ENCODE measurements around the gene MAGEA9B.
"Not testable (repeated sequence)": the region's sequence is repeated elsewhere in the genome, so short reads cannot be mapped to it uniquely, and the experiment has no call there.

Gene MAGEA9B, protein sequence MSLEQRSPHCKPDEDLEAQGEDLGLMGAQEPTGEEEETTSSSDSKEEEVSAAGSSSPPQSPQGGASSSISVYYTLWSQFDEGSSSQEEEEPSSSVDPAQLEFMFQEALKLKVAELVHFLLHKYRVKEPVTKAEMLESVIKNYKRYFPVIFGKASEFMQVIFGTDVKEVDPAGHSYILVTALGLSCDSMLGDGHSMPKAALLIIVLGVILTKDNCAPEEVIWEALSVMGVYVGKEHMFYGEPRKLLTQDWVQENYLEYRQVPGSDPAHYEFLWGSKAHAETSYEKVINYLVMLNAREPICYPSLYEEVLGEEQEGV

DNA sequence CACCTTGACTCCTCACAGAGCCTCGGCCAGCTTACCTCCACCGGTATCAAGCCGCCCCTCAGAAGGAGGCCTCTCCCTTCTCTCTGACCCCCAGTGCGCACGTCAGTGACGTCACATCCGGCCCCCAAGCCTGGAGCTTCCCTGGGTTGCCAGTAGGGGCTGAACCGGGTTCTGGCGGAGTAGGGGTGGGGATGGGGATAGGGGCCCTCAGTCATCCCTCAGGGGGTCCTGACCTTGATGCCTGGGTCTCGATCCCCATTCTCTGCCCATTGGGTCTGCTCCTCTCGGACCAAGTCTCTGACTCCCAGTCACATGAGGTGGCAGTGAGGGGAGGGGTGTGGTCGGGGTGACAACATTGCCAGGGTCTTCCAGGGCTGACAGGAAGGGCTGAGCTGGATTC lies at the start of gene MAGEA9B:
TSS of gene MAGEA9B (minus strand) at position 101 of the 400 bp plus-strand sequence. CDS start 4,280 bp downstream, outside the sequence.
- DNase-seq (ENCODE audit: low spot score): not testable (repeated sequence)

DNA sequence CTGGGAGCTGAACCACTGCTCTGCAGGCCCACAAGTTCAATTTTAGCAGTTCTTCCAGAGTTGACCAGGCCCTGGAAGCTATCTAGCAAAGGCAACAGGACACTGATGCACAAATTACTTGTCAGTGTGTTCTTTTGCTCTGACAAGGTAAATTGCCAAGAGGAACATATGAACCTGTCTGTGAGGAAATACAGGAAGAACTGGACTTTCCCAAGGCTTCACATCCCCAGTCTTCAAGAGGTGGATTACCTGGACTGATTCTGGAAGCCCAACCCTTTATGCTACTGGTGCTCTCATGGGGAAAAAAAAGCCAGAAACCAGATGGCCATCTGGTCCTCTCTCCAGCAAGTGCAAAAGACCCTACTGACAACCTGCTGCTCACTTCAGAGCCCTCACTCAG lies 46.3 kb upstream of the MAGEA9B start:
- DNase-seq (ENCODE audit: low spot score): no peak

DNA sequence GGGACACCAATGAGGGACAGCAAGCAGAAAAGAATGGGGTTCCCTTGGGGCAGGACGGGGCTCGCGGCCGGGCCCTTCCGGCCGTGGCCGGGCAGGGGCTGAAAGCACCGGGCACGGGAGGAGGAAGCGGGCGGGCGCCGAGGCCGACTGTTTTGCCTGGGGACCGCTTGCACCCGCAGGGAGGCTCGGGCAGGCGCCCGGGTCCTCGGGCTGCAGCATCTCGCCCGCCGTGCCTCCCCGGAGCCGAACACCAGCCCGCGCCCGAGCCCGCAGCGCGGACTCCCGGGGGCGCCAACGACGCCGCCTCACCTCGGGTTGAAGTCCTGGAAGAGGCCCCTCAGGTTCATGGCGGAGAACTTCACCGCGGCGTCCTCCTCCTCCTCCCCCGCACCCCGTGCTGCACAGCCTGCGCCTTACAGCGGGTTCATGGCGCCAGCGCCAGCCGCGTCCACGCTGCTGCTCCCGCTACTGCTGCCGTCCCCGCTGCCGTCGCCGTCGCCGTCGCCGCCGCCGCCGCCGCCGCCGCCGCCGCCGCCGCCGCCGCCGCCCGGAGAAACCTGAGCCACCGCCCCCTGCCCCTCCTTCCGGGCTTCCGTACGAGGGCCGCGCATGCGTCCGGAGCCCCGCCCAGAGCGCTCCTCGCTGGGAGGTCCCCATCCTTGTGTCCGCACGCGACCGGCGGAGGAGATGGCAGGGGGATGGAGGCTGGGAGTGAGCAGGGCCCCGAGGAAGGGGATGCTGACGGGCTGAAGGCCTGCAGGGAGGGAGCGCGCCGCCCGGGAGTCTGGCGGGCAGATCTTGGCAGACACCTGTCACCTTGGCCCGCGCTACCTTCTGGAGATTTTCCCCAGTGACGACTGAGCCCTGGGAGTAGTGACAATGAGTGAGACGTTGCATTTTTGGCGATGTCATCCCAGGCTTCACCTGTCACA lies 44.2 kb upstream of the MAGEA9B start, which contains the start of gene TMEM185A:
TSS of gene TMEM185A (minus strand) at position 559 of the 932 bp plus-strand sequence. CDS start at position 347, 212 bp downstream.
- DNase-seq (ENCODE audit: low spot score): peak; percentile 77

DNA sequence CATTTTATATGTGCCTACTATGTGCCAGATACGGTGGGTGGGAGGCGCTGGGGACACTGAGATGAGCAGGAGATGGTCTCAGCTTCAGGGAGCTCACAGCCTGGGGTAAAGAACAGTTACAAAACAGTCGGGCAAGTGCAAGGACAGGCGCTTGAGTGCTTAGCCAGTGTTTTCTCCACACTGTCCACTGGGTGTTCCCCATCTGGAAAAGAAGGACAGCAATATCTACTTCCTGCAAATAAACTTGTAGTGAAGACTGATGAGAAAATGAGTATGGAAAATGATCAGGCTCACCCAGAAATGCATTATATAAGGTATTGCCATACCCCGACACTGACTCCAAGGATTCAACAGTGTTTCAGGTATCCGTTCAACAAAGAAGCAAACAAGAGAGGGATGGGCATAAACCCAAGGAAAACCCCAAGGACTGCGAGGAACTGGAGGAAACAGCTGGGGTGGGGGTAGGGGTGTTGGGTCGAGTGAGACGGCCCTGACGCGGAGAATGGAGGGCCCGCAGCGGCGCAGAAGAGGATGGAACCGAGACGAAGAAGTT lies 43.5 kb upstream of the MAGEA9B start:
- no peak for DNase-seq (ENCODE audit: low spot score)

DNA sequence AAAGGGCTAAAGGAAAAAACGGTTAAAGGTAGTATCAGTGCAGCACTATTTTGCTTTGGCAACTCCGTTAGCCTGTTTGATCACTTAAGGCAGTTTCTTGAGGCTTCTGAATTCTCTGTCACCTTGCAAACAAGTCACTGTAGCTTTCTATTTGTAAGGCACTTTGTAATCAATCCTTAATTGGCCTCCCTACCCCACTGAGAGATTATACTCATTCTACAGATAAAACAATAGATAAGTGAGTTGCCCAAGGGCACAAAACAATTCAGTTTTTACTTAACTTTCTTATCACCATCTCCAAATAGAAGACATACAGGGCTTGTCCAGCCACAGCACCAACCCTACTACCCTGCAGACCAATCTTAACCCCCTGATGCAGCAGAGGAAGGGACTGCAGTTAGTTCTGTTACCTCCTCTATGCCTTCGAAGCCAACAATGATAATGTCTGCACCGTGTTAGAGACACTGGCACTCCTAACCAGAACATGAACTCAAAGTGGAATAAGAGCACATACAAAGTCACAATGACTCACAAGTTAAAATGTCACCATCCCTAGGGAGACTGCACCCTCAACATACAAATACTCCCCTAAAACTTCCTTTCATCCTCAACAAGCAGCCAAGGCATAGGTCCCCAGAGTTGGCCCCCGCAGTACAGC lies 42.6 kb upstream of the MAGEA9B start:
- DNase-seq (ENCODE audit: low spot score): no peak

DNA sequence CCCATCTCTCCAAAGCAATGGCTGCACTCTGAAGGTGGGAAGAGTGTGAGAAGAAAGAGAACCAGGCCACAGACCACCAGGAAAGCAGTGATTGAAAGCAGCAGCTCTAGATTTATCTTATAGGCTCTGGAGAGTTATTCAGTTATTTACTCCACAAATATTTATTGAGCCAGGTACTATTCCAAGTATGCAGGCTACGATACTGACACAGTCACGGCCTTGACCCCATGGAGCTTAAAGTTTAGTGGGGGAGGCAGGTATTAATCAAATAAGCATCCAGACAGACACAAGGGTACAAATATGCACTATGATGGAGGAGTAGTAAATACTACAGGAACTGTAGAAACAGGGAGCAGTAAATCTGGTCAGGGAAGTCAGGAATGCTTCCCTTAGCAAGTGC lies 41.5 kb upstream of the MAGEA9B start:
- DNase-seq (ENCODE audit: low spot score): no peak

DNA sequence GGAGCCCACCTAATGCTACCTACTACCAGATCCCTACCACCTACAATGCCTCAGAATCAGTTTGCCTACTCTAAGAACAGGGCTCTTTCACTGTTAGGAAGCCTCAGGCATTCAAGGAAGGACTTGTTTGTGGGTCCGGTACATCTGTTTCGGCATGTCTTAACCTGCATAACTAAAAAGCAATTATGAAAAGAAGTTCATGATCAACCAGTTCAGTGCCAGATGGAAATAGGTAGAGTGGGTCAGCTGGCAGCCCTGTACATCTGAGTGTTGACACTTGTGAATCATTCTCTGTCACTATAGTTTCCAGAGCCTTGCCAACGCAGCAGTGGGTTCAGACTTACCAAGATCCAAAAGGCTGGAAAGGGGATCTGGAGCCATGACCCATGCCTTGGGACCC lies 41.0 kb upstream of the MAGEA9B start:
- no peak for DNase-seq (ENCODE audit: low spot score)

DNA sequence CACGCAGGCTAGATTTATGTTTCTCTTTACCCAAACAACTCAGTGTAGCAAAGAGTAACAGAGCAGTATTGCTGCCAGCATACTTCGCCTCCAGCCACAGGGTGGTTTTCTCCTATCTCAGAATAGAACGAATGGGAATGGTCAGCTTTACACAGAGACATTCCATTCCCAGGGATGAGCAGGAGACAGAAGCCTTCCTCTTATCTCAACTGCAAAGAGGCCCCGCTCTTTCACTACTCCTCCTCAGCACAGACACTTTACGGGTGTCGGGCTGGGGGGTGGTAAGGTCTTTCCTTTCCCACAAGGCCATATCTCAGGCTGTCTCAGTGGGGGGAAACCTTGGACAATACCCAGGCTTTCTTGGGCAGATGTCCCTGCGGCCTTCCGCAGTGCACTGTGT lies 39.6 kb upstream of the MAGEA9B start:
- not testable (repeated sequence) for DNase-seq (ENCODE audit: low spot score)

DNA sequence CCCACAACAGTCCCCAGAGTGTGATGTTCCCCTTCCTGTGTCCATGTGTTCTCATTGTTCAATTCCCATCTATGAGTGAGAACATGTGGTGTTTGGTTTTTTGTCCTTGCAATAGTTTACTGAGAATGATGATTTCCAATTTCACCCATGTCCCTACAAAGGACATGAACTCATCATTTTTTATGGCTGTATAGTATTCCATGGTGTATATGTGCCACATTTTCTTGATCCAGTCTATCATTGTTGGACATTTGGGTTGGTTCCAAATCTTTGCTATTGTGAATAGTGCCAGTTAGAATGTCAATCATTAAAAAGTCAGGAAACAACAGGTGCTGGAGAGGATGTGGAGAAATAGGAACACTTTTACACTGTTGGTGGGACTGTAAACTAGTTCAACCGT lies 32.4 kb upstream of the MAGEA9B start:
- DNase-seq (ENCODE audit: low spot score): not testable (repeated sequence)

DNA sequence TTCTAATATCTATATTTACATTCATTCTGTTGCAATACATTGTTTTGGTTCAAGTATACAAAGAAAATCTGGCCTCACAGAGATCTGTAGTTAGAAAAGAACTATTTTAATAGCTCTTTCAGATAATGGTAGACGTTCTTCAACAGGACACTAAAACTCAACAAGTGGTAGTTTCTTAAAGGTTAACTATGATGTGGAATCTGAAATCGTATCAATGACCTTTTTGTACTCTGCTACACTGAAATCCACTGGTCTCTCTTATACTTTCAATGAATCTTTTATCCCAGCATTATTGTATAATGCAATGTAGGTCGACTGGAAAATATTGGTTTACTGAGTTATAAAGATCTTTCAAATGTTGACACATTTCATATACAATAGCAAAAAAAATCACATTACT lies 31.6 kb upstream of the MAGEA9B start:
- no peak for DNase-seq (ENCODE audit: low spot score)

DNA sequence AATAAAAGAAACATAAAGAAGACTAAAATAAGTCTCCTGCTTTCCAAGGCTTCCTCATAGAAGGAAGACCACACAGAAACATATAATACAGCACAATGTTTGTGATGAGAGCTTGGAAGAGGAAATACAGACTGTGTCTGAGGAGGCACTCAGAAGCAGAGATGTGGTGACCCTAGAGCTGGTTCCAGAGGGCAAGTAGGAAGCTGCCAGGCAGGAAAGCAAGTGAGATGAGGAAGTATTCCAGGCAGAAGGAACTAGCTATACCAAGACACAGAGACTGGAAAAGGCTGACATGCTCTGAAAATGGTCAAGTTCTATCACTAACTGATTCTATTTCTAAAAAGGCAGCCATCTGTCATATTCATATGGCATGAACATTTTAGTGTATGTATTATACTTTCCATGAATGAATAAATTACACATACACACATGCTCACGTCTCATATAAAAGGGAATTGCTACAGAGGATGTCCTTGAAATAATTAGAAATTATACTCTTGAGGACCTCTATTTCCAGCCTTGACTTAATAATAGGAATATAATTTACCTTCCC lies 24.4 kb upstream of the MAGEA9B start:
- no peak for DNase-seq (ENCODE audit: low spot score)

DNA sequence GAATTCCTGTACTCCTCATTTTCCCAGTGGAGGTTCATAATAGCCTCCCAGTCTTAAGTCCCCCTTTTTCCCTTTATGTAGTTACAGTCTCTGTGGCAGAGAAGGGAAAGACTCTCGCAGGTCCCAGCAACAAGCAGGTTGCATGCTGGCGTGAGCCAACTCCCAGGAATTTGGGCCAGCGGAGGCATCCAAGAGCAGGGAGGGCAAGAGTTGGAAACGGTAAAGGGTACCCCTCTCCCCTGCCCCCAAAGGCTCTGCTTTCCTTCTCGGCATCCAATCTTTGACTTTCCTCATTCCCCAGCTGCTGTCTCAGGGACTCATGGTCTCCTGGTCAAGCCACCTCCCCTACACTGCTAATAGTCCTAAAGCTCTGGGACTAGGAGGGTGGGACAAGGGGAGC lies 23.3 kb upstream of the MAGEA9B start:
- no peak for DNase-seq (ENCODE audit: low spot score)

DNA sequence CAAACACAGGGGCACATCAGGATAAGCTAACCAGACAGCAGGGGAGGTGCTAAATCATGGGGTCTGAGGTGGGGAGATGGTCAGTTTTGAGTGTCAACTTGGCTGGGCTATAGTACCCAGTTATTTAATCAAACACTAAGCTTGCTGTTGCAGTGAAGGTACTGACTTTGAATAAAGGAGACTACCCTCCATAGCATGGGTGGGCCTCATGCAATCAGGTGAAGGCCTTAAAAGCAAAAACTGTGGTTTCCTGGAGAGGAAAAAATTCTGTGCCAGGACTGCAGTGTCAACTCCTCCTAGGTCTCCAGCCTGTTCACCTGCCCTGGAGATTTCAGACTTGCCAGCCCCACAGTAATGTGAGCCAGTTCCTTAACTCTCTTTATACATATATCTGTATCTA lies 20.4 kb upstream of the MAGEA9B start:
- DNase-seq (ENCODE audit: low spot score): no peak

DNA sequence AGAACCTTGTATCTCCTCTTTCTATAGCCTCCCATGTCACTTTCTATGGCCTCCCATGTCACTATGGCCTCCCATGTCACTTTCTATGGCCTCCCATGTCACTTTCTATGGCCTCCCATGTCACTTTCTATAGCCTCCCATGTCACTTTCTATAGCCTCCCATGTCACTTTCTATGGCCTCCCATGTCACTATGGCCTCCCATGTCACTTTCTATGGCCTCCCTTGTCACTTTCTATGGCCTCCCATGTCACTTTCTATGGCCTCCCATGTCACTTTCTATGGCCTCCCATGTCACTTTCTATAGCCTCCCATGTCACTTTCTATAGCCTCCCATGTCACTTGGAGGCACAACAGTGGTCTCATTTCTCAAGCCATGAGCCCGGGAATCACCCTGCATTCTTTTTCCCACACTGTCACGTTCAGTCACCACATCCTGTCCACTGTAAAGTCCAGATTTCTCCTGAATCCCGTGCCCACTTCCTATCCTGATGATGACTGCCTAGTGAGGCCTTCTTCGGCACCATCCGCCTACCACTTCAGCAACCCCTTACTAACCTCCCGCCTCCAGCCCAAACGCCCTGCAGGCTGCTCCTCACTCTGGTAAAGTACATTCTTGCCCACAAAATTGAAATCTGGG lies 18.1 kb upstream of the MAGEA9B start:
- DNase-seq (ENCODE audit: low spot score): not testable (repeated sequence)

DNA sequence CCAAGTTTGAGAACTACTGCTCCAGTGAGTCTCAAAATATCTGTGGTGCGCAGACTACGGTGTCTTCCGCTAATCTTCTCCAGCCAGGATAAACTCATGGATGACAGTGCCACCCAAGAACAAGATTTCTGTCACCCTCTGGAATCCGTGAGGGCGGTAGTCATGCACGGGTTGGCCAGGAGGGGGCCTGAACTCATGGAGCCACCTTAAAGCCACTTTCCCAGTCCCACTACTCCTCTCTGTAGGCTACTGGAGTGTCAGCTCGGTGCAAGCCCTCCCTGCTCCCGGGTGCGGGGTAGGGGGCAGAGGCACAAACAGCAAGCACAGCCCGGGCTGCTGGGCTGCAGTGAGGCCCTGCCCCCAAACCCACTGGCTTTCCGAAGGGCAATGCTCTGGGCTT lies 11.3 kb upstream of the MAGEA9B start:
- not testable (repeated sequence) for DNase-seq (ENCODE audit: low spot score)

DNA sequence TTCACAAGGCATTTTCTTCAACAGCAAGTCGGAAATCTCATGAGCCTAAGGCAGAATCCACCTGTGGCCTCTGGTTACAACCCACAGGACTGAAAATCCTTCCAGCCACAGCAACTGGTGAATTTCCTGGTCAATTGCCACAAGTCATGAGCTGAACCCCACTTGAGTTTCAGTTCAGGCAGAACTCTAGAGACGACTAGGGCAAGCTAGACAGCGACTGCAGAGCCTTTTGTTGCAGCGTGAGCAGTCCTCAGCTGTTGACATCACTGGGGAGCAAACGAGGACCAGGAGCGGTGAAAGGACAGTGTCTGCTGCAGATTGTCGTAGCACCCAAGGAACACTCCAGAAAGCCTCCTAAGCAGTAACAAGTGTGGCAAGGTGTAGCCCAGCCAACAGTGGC lies 8.7 kb upstream of the MAGEA9B start:
- not testable (repeated sequence) for DNase-seq (ENCODE audit: low spot score)

DNA sequence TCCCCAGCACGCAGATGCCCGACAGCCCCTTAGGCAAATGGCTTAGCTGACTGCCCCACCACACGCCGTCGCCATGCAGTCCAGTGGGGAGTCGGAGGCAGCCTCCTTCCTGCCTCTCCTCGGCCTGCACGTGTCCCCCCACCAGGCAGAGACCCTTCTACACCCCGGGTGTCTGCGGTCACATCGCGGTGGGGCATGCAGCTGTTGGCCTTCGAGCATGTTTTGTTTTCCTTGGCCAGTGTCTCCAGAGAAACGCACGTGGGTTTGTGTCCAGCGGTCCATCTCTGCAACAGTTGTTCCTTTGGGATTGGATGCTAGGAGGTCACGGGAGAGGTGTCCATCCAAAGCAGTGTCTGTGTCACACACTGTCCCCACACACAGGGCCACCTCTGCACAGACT lies 8.0 kb upstream of the MAGEA9B start, which contains the start of gene HSFX2:
TSS of gene HSFX2 (minus strand) at position 101 of the 400 bp plus-strand sequence. CDS start 614 bp downstream, outside the sequence.
- DNase-seq (ENCODE audit: low spot score): not testable (repeated sequence)

DNA sequence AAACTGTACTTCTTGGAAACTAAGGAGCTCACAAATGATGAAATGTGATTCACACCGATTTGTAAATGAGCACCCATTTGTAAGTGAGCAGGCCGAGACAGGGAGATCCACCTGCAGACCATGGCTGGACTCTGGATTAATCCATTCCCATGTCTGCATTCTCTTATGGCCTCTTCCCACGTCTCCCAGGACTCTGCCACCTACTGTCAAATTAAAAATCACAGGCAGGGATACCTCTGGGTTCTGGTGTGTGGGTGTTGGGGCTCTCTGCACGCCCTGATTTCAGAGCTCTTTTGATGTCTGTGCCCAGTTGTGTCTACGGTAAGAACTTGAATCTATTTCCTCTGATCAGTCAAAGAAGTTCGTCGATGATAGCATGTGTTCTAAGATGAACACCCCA lies 3.7 kb upstream of the MAGEA9B start:
- not testable (repeated sequence) for DNase-seq (ENCODE audit: low spot score)

DNA sequence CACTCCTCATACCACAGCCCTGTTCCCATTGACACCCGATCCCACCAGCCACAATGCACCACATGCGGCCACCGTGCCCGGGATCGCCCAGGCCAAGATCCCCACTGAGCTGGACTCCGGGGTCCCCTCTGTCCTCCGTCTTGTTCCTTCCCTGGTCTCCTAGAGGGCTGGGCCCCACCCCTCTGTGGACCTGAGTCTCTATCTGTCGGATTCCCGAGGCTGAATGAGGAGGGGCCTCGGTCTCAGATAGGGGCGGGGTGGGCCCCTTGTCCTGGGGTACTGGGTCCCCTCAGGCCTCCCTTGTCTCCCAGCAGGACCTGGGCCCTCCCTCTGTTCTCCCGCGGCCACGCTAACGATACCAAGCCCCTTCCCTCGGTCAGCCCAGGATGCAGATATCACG lies 1.6 kb downstream of the MAGEA9B start:
- not testable (repeated sequence) for DNase-seq (ENCODE audit: low spot score)

DNA sequence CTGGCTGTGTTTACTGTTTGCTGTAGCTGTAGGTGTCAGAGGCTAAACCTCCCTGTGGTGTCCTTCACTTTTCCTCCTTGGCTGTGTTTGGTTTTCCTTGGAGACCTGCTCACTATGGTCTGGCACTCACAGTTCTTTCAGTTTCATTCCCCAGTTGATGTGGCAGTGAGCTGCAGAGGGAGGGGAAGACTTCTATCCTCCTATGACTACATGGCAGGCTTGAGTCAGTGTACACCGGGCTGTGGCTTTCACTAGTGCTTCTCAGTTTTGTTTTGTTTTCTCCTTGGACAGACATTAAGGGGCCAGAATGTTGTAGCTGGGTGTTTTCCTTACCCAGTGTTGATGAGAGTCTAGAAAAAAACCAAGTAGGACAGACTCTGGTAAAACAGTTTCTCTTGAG lies 13.8 kb downstream of the MAGEA9B start:
- not testable (repeated sequence) for DNase-seq (ENCODE audit: low spot score)

DNA sequence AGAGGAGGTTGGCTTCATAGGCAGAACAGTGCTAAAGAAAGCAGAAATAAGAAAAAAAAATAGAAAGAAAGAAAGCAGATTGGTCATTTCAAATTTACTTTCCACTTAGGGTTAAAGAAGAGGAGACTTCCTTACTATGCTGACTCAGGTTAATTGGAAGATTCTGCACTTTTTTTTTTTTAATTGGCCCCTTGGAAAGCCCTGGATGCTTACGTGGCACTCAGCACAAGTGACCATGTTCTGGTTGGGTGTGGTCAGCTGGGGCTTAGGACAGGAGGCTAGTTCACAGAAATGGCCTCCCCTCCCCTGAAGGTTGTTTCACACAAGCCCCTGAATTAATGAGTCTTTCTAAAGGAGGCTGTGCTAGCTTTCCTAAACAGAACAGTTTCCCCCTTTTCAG lies 14.5 kb downstream of the MAGEA9B start:
- DNase-seq (ENCODE audit: low spot score): no peak

Data from iPS-NIHi11 (cell line).